Effector memory CD4-positive, alpha-beta T cell (primary cell): Measurements from ENCODE around the gene P4HB.

Experiments
- DNase-seq, 3 donors: peaks; one replicate each; pipeline ENCODE4 v3.0.0-alpha.2; 2020
- H3K27ac ChIP-seq: 2 replicates; pipeline ENCODE4 v1.7.0; 2013; ENCODE audit warnings: mild to moderate bottlenecking, low read length, moderate library complexity; ENCODE audit not compliant: insufficient read depth, poor library complexity, severe bottlenecking
- H3K27me3 ChIP-seq: replicated peaks from 2 replicates; pipeline ENCODE4 v1.7.0; 2013; ENCODE audit warnings: mild to moderate bottlenecking, low read length; ENCODE audit not compliant: insufficient read depth, control insufficient read depth, poor library complexity, severe bottlenecking
- H3K36me3 ChIP-seq: 2 replicates; pipeline ENCODE4 v1.7.0; 2013; ENCODE audit warnings: mild to moderate bottlenecking, low read length, moderate library complexity; ENCODE audit not compliant: control insufficient read depth, insufficient read depth
- H3K4me1 ChIP-seq: 2 replicates; pipeline ENCODE4 v1.7.0; 2013; ENCODE audit warnings: low read length, mild to moderate bottlenecking; ENCODE audit not compliant: control insufficient read depth, insufficient read depth, poor library complexity, severe bottlenecking
- H3K4me3 ChIP-seq: 2 replicates; pipeline ENCODE4 v1.7.0; 2013; ENCODE audit warnings: low read length, low read depth, mild to moderate bottlenecking; ENCODE audit not compliant: insufficient read depth, poor library complexity, severe bottlenecking
- H3K9me3 ChIP-seq: 2 replicates; pipeline ENCODE4 v1.7.0; 2013; ENCODE audit warnings: mild to moderate bottlenecking, low read length, moderate library complexity; ENCODE audit not compliant: control insufficient read depth

The P4HB gene

GRCh38 chr17:81810892-81811704 lies 49.2 kb downstream of the P4HB start:
- Histone ChIP-seq H3K27ac (no peak overlapping the region), H3K27me3 (peaks cover 9% of the 10 kb centered on the region), H3K36me3 (no peaks in the 10 kb centered on the region), H3K4me1 (no peaks in the 10 kb centered on the region), H3K9me3 (no peaks in the 10 kb centered on the region), H3K4me3 (no peak overlapping the region)
- DNase-seq: no peak

- Histone ChIP-seq H3K4me1 (no peaks in the 10 kb centered on the region), H3K4me3 (no peak overlapping the region), H3K9me3 (no peaks in the 10 kb centered on the region), H3K27me3 (peaks cover 15% of the 10 kb centered on the region), H3K27ac (no peak overlapping the region), H3K36me3 (no peaks in the 10 kb centered on the region)
- no peak for DNase-seq
Measured at GRCh38 chr17:81810476-81810875, 49.9 kb downstream of the P4HB start.

DNA sequence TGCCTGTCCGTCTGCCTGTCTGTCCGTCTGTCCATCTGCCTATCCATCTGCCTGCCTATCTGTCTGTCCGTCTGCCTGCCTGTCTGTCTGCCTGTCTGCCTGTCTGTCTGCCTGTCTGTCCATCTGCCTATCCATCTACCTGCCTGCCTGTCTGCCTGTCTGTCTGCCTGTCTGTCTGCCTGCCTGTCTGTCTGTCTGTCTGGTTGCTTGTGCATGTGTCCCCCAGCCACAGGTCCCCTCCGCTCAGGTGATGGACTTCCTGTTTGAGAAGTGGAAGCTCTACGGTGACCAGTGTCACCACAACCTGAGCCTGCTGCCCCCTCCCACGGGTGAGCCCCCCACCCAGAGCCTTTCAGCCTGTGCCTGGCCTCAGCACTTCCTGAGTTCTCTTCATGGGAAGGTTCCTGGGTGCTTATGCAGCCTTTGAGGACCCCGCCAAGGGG lies 50.8 kb downstream of the P4HB start:
- no peak for DNase-seq
- Histone ChIP-seq H3K27me3 (peaks cover 24% of the 10 kb centered on the region), H3K4me1 (no peaks in the 10 kb centered on the region), H3K27ac (no peak overlapping the region), H3K4me3 (no peak overlapping the region), H3K9me3 (no peaks in the 10 kb centered on the region), H3K36me3 (no peaks in the 10 kb centered on the region)

DNA sequence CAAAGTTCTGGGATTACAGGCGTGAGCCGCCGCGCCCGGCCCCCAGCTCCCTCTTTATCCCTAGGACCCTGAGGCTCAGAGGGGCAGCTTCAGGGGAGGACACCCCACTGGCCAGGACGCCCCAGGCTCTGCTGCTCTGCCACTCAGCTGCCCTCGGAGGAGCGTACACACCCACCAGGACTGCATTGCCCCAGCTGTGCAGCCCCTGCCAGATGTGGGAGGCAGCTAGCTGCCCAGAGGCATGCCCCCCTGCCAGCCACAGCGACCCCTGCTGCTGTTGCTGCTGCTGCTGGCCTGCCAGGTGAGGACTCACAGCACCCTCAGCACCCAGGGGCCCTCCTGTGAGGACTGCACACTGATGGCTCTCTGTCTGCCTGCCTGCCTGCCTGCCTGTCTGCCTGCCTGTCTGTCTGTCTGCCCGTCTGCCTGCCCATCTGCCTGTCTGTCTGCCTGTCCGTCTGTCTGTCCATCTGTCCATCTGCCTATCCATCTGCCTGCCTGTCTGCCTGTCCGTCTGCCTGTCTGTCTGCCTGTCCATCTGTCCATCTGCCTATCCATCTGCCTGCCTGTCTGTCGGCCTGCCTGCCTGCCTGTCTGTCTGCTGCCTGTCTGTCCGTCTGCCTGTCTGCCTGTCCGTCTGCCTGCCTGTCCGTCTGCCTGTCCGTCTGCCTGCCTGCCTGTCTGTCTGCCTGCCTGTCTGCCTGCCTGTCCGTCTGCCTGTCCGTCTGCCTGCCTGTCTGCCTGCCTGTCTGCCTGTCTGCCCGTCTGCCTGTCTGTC lies 51.4 kb downstream of the P4HB start:
- DNase-seq: no peak
- Histone ChIP-seq H3K27ac (no peak overlapping the region), H3K27me3 (peaks cover 30% of the 10 kb centered on the region), H3K9me3 (no peaks in the 10 kb centered on the region), H3K36me3 (no peaks in the 10 kb centered on the region), H3K4me3 (no peak overlapping the region), H3K4me1 (no peaks in the 10 kb centered on the region)

DNA sequence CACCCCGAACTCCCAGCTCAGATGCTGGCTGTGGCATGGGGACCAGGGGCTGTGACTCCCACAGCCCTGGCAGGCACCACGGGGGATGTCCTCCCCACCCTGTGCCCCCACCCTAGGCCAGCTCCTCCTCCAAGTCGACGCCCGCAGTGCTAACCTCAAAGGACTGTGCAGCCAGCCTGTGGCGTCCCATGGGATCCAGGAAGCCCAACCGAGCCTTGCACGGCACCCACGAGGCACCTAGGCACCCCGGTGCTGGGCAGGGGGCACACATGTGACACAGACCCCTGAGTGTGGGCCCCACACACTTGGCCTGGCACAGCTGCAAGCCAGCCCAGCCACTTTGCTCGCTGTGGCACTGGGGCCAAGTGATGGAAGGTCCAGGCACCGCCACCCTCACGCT lies 52.5 kb downstream of the P4HB start:
- H3K27ac ChIP-seq: no peak overlapping the region
- H3K4me1 ChIP-seq: no peaks in the 10 kb centered on the region
- no peak overlapping the region for H3K4me3 ChIP-seq
- DNase-seq: no peak
- no peaks in the 10 kb centered on the region for H3K36me3 ChIP-seq
- H3K9me3 ChIP-seq: no peaks in the 10 kb centered on the region
- peaks cover 36% of the 10 kb centered on the region for H3K27me3 ChIP-seq

DNA sequence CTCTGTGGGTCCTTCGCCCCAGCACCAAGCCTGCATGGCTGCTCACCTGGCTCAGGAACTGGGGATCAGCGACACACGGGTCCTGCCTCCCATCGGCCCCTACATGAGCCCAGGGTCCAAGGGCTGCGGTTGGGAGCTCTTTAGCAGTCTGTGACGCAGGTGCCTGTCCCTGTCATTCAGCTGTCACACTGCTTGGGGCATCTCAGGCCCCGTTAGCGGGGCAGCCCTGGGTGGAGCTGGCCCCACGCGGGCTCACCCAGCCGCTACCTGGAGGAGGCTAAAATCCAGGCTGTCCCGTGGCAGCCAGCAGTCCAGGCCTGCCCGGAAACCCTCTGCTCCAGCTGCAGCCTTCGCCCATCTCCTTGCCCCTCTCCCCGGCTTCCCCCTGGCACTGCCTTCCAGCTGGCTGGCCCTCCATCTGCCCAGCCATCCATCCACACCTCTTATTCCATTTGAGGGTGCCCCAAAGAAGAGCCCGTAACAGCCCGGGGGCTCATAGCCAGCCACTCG lies 53.1 kb downstream of the P4HB start:
- Histone ChIP-seq H3K27me3 (peaks cover 36% of the 10 kb centered on the region), H3K36me3 (no peaks in the 10 kb centered on the region), H3K4me3 (no peak overlapping the region), H3K9me3 (no peaks in the 10 kb centered on the region), H3K27ac (no peak overlapping the region), H3K4me1 (no peaks in the 10 kb centered on the region)
- DNase-seq: no peak

GRCh38 chr17:81806461-81807209 lies 53.7 kb downstream of the P4HB start:
- Histone ChIP-seq H3K9me3 (no peaks in the 10 kb centered on the region), H3K4me3 (no peak overlapping the region), H3K4me1 (no peaks in the 10 kb centered on the region), H3K27me3 (peaks cover 36% of the 10 kb centered on the region), H3K36me3 (no peaks in the 10 kb centered on the region), H3K27ac (no peak overlapping the region)
- no peak for DNase-seq

DNA sequence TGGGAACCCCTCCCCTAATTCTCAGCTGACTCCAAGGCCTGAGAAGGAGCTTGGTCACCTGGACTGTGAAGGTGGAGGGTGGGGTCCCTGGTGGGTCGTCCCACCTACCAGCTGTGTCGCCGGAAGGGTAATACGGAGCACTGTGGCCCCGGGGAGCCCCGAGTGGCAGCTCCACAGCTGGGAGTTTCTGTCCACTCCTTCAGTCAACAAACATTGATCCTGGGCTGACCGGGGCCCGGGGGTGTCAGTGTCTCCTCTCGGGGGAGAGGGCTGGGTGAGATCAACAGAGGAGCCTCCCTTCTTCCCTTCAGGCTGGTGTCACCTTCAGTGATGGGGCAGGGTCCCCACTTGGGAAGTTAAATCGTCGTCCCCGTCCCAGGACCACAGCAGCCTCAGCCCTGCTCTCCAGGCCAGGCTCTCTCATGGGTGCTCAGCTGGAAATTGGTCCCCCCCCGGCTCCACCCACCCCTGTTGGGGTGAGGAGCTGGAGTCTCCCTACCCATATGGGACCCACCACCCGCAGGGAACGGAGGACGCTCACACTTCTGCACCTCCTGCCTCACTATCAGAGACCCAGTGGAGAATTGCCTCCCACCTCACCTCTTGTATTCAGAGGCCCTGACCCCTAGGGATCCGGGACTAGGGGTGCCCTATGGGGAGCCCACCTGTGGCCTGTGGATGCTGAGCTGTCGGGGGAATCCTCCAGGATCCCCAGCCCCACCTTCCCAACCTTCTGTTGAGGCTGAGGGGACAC lies 54.5 kb downstream of the P4HB start:
- H3K9me3 ChIP-seq: no peaks in the 10 kb centered on the region
- H3K4me3 ChIP-seq: no peak overlapping the region
- no peak overlapping the region for H3K27ac ChIP-seq
- H3K36me3 ChIP-seq: no peaks in the 10 kb centered on the region
- no peak for DNase-seq
- H3K4me1 ChIP-seq: no peaks in the 10 kb centered on the region
- H3K27me3 ChIP-seq: peaks cover 36% of the 10 kb centered on the region

DNA sequence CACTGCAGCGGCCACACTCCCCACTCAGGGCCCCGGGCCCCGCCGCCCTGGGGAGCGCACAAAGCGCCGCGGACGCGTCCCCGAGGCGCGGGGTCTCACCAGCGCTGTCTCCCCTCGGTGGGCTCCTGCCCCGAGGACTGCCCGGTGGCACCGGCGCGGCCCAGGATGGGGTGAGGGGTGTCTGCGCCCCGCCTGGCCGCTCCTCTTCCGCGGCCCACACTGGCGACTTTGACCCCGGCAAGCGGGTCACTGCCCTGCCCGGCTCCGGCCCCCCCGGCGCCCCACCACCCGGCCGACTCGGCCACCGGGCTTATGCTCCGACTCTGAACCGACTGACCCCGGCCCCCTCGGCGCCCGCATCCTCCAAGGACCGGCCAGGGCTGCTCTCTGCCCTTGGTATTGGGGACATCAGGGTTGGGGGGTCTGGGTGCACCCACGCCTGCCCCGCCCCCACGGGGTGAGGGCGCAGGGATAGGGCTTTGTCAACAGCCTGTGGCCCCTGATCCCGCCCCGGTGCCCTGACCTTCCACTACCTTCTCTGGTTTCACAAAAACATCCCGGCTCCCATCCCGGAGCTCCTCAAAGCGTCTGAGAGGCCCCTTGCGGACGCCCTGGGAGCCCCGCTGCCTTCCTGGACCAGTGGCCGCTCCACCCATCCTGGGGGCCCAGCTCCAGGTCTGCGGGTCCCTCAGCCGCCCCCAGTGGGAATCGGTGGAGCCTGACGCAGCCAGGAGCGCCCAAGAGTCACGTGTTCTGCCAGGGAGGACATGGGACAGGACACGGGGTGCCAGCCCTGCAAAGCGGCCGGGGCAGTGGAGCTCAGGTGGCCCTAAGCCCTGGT lies 55.6 kb downstream of the P4HB start:
- Histone ChIP-seq H3K36me3 (no peaks in the 10 kb centered on the region), H3K27ac (no peak overlapping the region), H3K27me3 (peaks cover 36% of the 10 kb centered on the region), H3K4me1 (no peaks in the 10 kb centered on the region), H3K4me3 (no peak overlapping the region), H3K9me3 (no peaks in the 10 kb centered on the region)
- DNase-seq: no peak
